ENCODE data around the gene GTF2A1.
"Not testable (repeated sequence)": the region's sequence is repeated elsewhere in the genome, so short reads cannot be mapped to it uniquely, and the experiment has no call there.

The GTF2A1 gene

DNA sequence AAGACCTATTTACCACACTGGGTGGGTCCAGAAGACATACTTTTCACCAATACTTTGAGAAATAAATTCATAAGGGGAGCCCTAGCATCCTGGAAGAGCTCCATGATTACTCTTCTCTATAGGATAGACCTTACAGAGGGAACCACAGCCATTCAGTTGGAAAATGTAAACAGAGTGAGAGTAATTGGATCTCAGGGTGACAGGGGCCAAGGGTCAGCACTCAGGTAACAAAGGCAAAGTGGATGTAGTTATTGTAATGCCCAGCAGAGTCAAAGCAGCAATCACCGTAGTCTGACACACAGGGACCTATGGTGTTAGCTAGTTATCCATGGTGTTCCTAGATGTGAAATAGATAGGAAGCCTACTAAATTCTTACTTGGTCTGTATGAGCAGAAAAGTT, 10.8 kb upstream of the GTF2A1 start:
- no peak for DNase-seq

DNA sequence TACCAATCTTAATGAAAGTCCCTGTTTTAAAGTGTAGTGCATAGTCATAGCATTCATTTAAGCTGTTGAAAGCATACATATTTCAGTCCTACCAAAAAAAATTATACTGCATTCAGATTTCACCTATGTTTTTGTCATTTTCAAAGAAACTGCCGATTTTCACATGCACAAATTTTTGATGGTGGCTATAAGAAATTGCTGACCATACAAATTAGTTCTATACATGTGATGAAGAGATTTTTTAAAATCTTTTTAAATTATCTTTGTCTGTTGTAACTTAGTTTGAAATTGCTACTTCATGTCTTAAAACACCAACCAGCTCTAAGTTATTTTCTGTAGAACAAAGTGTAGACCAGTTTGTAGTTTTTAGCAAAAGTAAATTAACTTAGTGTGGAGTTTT, 3.5 kb upstream of the GTF2A1 start:
- DNase-seq: no peak

DNA sequence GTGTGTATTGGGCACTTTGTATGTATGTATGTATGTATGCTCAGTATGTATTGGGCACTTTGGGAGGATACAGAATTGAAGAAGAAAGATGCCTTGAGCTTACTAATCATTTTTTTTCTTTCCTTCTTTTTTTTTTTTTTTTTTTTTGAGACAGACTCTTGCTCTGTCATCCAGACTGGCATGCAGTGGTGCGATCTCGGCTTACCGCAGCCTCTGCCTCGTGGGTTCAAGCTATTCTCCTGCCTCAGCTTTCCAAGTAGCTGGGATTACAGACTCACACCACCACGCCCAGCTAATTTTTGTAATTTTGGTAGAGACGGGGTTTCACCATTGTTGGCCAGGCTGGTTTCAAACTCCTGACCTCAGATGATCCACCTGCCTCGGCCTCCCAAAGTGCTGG, 3.0 kb upstream of the GTF2A1 start:
- DNase-seq: not testable (repeated sequence)

DNA sequence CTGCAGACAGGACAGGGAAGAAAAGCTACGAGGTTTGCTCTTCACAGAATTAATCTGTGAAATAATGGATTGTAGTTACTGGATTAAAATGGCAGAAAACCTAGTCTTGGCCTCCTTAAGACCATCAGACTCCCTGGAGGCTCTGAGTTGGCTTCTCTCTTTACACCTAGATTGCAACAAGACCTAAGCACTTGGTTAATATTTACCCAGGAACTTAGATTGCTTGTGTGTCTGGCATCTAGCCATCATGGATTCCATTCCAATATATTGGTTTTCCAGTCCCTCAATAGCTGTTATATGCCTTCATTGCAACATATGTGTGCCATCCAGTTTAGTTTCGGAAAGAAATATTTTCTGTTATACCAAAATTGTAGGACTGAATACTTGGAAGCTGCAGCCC, 1.9 kb upstream of the GTF2A1 start:
- DNase-seq: no peak

DNA sequence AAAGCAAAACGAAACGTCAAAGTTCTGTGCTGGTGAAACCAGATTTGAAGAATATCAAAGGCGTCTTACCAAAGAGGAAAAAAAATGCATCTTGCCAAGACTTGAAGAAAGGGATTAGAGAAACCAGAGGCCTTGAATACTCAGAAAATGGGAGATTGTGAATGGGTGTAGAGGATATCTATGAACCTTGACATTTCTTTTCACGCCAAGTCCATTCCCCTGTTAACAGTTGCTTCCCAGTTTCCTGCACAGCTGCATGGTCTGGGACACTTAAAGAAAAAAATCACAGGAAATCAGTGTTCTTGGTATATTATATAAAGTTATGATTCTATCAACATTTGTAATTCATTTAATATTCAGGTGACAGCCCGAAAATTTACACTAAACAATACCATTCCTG, 1.4 kb upstream of the GTF2A1 start:
- no peak for DNase-seq

DNA sequence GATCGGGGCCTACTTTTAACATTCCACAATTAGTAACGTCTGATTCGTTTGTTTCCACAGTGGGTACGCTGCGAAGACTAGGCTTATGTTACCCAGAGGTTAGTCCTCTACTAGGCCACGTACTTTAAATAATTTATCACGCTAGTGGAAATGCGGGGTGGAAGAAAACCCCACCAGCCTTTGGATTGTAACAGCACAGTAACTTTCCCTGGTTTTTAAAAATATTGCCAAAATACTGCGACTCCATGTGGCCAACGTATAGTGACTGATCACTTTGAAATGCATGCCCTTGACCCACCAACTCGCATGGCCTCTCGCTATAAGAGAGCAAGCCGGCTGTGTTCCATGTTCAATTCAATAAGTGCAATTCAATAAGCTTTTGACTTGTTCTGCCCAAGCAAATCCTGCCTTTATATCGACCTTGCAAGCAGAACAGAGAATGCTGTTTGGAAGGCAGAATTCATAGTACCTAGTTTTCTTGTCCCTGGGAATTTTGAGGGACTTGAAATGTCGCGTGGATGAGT, 882 bp upstream of the GTF2A1 start:
- DNase-seq: no peak

DNA sequence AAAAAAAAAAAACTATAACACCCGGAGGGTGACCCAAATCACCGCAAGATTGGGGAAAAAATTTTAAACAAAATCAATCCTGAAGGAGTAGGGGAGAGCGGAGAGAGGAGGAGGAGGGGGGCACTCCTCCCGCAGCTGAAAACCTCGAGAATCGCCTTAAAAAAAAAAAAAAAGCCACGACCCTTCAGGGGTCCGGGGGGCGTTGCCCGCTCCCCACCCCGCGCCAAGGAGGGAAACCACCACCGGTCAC, 254 bp downstream of the GTF2A1 start:
- DNase-seq: no peak

DNA sequence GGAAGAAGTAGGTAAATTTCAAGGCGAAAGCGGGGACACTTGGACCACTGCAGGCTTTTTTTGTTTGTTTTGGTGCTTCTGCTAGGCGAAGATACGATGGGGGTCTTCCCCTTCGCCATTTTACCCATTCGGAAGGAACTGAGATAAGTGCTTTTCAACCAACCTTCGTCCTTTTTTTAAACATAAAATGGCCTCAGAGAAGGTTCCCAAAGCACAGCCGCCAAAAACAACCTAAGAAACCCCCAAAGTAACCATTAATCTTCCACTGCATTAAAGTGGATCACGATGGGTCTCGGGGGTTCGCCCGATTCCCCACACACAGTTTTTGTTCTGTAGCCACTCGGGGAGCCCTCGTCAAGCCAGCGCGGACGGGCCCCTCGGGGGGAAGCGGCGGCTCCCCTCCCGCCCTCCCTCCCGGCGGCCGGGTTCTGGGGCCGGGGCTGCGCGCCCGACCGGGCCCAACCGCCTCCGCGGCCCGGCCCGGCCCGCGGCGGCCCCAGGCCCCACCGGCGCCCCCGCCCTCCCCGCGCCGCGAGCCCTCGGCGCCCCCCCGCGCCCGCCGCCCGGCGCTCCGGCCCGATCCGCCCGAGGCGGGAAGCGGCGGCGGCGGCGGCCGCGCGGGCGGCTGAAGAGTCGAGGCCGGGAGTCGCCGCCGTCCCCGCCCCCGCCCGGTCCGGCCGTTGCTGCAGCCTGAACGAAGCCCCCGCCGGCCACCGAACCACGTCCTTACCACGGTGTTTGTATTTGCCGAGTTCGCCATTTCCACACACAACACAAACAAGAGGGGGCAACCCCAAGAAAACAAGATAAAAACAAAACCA, 790 bp downstream of the GTF2A1 start:
- DNase-seq: no peak

DNA sequence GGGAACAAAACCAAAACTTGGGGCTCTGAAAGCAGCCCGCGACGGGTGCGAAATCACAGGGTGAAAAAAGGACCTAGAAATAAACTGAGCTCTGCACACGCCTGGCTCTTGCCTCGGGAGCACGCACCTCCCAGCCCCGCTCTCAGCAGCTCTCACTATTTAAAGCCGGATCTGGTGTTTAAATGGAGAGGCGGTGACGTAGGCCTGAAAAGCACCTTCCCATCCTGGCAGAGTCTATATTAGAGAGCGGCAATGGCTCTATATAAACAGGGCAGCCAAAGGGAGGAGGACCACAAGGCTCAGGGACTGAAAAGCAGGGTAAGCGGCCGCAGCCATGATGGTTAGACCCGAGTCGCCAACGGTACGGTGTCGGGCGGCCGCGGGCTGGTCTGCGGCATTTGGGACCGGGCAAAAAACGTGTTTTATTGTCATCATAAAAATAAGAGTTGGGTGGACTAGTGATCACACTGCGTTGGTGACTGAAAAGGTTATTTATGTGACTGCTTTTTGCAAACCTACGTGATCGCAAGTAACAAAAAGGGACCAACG, 1.5 kb downstream of the GTF2A1 start:
- peak; percentile 98 for DNase-seq

DNA sequence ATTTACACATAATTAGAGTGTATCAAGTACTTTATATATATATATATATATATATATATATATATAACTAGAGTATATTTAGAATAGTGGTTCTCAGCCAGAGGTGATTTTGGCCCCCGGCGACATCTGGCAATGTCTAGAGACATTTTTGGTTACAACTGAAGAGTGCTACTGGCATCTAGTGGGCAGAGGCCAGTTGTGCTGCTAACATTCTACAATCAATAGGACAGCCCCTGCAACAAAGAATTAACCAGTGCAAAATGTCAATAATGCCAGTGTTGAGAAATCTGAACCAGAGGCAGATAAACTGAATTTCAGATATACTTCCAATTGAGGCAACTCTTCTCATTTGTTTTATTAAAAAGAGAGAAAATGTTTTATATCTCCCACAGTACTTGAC, 8.9 kb downstream of the GTF2A1 start:
- DNase-seq: peak; percentile 19

DNA sequence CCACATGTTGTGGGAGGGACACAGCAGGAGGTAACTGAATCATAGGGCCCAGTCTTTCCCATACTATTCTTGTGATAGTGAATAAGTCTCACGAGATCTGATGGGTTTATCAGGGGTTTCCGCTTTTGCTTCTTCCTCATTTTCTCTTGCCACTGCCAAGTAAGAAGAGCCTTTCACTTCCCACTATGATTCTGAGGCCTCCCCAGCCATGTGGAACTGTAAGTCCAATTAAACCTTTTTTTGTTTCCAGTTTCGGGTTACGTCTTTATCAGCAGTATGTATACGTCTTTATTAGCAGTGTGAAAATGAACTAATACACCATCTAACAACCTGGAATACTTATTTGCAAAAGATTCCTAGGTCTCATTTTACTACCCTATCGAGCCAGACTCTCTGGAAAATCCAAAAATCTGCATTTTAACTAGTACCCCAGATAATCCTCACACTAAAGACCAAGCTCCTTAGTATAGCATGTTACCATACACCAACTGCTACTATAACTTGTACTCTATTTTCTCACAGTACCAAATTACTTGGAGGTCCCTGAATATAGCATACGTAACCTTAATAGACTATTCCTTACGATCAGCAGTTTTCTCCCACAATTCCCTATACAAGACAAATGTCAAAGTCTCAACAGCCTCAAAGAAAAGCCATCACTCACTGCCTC, 11.5 kb downstream of the GTF2A1 start:
- DNase-seq: no peak

DNA sequence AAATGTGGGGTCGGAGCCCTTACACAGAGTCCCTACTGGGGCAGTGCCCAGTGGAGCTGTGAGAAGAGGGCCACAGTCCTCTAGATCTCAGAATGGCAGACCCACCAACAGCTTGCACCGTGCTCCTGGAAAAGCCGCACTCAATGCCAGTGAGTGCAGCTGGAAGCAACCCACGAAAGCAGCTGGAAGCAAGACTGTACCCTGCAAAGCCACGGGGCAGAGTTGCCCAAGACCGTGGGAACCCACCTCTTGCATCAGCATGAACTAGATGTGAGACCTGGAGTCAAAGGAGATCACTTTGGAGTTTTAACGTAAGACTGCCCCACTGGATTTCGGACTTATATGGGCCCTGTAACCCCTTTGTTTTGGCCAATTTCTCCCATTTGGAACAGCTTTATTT, 12.3 kb downstream of the GTF2A1 start:
- no peak for DNase-seq

DNA sequence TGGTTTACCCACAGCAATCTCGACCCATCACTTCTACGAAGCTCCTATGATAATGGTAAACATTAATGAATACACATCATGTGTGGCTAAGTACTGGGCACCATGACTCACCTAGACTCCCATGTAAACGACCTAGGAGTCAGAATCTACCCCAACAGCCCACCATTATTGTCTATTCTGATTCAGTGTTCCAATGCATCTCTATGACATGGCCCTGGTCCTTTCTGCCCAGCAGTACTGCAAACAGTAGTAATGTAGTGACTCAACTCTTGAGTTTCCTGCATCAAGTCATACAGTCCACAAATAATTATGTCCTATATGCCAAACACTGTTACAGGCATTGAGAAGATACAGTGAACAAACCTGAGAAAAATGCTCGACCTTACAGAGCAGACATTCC, 14.6 kb downstream of the GTF2A1 start:
- DNase-seq: no peak

DNA sequence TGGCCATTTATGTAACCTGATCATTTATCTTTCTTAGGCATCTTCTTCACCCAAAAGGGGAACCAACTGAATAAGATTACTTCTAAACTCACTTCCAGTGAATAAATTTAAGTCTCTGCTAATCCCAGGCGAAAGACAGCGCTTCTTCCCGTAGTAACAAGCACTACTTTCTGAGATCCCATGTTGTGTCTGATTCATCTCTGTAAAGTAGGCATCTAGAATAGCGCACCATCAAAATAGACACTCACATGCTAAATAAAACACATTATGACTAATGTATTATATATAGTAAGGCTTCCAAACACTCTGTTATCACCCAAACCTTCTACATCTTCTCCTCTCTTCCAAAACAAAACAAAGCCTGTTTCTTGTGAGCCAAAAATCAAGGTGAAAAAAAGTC, 15.1 kb downstream of the GTF2A1 start:
- no peak for DNase-seq

DNA sequence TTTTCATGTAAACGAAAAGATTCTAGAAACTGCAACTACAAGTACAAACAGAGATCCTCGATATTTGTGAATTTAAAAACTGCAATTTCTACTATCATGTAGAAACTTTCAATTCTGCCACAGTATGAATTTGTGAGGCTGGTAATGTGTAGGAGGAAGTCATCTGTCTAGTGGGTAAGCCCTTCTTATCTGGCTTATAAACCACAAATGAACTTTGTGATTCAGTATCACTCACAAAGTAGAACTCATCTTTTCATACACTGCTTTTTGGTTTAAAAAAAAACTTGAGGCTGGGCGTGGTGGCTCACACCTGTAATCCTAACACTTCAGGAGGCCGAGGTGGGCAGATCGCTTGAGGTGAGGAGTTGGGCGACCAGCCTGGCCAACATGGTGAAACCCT, 20.7 kb downstream of the GTF2A1 start:
- DNase-seq: no peak

DNA sequence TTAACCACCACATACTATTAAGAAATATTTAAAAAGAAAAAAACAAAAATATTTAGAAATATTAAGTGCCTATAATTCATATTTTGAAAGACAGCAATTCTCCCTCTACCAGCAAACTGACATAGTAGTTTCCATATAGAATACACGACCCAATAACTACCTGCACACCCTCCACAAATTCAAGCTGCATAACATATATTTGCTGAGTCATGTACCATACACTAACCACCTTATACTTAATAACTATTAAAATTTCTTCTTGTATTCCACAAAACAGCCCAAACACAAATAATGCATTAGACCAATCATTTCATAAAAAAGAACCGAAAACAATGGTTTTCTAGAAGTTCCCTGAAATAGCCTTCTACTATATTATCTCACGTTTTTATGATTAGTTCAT, 21.7 kb downstream of the GTF2A1 start:
- DNase-seq: no peak

DNA sequence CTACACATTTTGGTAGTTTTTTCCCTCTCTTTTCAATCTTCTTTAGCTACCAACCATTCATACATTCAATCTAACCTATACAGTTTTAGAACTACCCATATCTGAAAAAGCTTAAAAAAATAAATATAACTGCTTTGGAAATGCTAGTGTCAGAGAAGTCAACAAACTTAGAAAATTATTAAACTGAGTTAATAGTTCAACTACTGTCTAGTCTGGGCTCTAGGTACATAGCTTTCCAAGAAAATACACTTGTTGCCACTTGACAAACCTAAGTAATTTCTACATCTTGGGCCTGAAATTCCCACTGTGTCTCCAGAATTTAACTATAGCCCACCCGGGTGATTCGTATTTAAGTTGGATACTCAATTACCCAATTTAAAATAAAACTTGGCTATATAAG, 22.1 kb downstream of the GTF2A1 start:
- no peak for DNase-seq

DNA sequence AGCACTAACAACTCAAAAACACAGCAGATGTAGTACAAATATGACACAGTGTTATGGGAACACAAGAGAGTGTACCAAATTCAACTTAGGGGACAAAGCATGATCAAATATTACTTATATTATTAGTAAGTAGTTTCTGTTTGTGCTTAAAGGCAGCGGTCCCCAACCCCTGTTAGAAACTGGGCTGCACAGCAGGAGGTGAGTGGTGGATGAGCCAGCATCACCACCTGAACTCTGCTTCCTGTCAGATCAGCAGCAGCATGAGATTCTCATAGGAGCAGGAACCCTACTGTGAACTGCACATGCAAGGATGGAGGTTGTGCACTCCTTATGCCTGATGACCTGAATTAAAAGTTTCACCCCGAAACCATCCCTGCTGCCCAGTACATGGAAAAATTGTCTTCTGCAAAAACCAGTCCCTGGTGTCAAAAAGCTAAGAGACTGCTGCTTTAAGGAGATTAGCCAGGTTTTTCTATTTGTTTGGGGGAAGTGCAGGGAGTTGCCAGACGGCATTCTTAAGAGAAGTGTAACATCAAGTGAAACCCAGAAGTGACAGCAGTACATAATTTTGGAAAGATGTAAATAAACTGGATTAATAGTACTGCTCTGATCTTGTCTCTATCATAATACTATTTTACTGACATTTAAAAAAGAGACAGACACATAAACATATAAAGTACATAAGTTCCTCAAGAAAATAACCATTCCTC, 26.7 kb downstream of the GTF2A1 start:
- DNase-seq: no peak

DNA sequence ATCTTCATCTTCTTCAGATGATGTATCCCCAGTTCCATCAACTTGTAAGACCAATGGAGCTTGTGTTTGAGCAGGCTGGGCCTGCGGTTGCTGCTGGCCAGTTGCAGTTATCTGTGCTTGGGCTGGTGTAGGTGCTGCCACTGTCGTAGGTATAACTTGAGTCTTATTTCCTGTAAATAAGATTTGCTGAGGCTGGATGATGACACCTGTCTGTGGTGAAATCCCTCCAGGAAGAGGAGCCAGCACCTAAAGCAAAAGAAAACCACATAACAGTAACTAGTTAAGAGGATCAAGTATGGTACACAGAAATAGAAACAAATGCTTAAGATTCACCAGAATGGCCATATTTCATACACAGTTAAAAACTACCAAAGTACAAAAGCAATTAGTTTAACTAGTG, 28.2 kb downstream of the GTF2A1 start:
- DNase-seq: no peak

DNA sequence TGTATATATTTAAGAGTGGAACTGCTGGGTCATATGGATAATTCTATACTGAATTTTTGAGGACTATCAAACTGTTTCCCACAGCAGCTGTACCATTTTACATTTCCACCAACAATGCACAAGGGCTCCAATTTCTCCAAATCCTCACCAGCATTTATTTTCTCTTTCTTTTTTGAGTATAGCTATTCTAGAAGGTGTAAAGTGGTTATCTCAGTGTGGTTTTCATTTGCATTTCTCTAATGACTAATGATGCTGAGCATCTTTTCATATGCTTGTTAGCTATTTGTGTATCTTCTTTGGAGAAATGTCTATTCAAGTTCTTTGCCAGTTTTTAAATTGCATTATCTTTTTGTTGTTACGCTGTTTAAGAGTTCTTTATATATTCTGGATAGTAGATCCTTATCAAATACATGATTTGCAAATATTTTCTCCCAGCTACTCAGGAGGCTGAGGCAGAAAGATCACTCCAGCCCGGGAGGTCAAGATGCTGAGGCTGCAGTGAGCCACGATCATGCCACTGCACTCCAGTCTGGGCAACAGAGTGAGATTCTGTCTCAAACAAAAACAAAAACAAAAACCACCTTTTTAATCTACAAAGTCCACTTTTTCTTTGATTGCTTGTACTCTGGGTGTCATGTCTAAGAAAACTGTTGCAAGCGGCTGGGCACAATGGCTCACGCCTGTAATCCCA, 32.8 kb downstream of the GTF2A1 start:
- no peak for DNase-seq

DNA sequence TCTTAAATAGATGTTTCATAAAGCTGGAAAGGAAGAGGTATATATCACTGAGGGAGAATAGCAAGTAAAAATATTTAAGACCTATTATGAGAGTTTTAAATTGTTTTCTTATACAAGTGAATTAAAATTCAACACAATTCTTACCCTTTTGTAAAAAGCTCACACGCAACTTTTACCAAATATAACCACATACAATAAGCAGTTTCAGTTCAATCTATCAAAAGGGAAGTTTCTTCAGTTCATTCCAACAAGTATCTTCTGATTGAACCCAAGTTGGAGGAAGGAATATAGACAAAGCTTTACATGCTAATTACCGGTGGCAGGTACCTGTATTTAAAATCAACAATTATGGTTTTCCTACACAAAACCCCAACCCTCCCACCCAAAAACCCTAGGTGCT, 41.1 kb downstream of the GTF2A1 start:
- no peak for DNase-seq

DNA sequence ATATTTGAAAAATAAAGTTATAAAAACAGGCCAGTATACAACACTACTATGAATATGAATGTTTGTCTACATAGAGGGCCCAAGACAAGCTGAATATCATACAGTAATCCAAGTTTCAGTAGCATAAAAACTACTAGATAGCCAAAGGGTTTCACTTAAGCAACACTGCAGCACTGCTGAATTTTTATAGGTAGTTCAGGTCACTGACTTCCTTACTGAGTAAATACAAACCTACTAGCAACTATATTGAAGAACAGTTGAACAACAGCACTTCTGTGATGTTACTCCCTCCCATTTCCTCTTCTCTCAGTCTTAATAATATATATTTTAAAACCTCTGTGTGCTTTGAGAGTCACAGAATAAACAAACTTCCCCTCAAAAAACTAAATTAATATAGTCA, 42.7 kb downstream of the GTF2A1 start:
- DNase-seq: no peak

DNA sequence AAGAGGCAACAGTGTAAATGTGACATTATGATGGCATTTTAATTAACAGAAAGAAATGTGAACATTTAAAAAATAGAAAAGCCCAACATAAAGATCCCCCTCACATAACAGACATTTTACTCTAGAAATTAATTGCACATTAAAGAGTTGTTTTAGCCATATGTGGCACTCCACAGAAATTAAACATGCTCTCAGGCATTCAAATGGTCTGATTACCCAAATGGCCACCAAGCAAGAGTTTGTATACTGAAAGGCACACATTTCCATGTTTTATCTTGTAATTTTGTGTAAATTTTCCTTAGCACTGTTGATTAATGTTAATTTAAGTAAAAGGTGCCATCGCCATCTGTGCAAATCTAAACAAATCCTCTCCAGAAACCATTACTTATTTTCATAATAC, 43.5 kb downstream of the GTF2A1 start:
- DNase-seq: no peak

Data from EL (cell line).